Trophoblast cell (in vitro differentiated cells and primary cell): ENCODE data around the gene RAD51B.

Source experiments
- DNase-seq, 2 donors: peaks; one replicate each; pipeline ENCODE4 v3.0.0-alpha.2; 2016
- H2AFZ ChIP-seq: 2 replicates; pipeline ENCODE4 v1.6.1; 2013; ENCODE audit warnings: low read length, moderate library complexity, mild to moderate bottlenecking; ENCODE audit not compliant: insufficient read depth, poor library complexity
- H2AK5ac ChIP-seq: 2 replicates; pipeline ENCODE4 v1.6.1; 2013; ENCODE audit warnings: mild to moderate bottlenecking, low read length
- H2BK120ac ChIP-seq: 2 replicates; pipeline ENCODE4 v1.6.1; 2013; ENCODE audit warnings: low read length, mild to moderate bottlenecking, moderate library complexity; ENCODE audit not compliant: insufficient read depth, poor library complexity
- H2BK12ac ChIP-seq: 2 replicates; pipeline ENCODE4 v1.6.1; 2013; ENCODE audit warnings: mild to moderate bottlenecking, low read length, moderate library complexity
- H2BK5ac ChIP-seq: 2 replicates; pipeline ENCODE4 v1.6.1; 2013; ENCODE audit warnings: low read length, low read depth, moderate library complexity, mild to moderate bottlenecking; ENCODE audit not compliant: poor library complexity
- H3K14ac ChIP-seq: 2 replicates; pipeline ENCODE4 v1.6.1; 2013; ENCODE audit warnings: mild to moderate bottlenecking, low read length
- H3K18ac ChIP-seq: 2 replicates; pipeline ENCODE4 v1.6.1; 2013; ENCODE audit warnings: mild to moderate bottlenecking, low read length
- H3K23ac ChIP-seq: 2 replicates; pipeline ENCODE4 v1.6.1; 2013; ENCODE audit warnings: low read length
- H3K27ac ChIP-seq: 2 replicates; pipeline ENCODE4 v1.5.1; 2013; ENCODE audit warnings: low read depth, mild to moderate bottlenecking, inconsistent platforms, low read length, moderate library complexity
- H3K27me3 ChIP-seq: 2 replicates; pipeline ENCODE4 v1.6.1; 2013; ENCODE audit warnings: inconsistent platforms, mild to moderate bottlenecking, low read length, moderate library complexity; ENCODE audit not compliant: insufficient read depth
- H3K36me3 ChIP-seq, 2 experiments: 1 replicate in 1 of 2; 2 replicates in 1 of 2; pipeline ENCODE4 v1.6.1; 2013; ENCODE audit warnings: low read length in 2 of 2, mild to moderate bottlenecking in 2 of 2, moderate library complexity in 1 of 2; ENCODE audit not compliant: insufficient read depth in 2 of 2, control insufficient read depth in 1 of 2
- H3K4ac ChIP-seq: 2 replicates; pipeline ENCODE4 v1.6.1; 2013; ENCODE audit warnings: low read depth, mild to moderate bottlenecking, low read length, moderate library complexity
- H3K4me1 ChIP-seq, 2 experiments: 1 replicate in 1 of 2; 2 replicates in 1 of 2; pipeline ENCODE4 v1.6.1; 2013; ENCODE audit warnings: low read length in 2 of 2, mild to moderate bottlenecking in 2 of 2, moderate library complexity in 1 of 2; ENCODE audit not compliant: insufficient read depth in 2 of 2, control insufficient read depth in 1 of 2
- H3K4me2 ChIP-seq: 2 replicates; pipeline ENCODE4 v1.6.1; 2013; ENCODE audit warnings: inconsistent platforms, mild to moderate bottlenecking, low read length, moderate library complexity
- H3K4me3 ChIP-seq: 2 replicates; pipeline ENCODE4 v1.5.1; 2013; ENCODE audit warnings: mild to moderate bottlenecking, low read depth, low read length, inconsistent platforms
- H3K79me1 ChIP-seq: one replicate; pipeline ENCODE4 v1.6.1; 2013; ENCODE audit warnings: low read length
- H3K79me2 ChIP-seq: 2 replicates; pipeline ENCODE4 v1.6.1; 2013; ENCODE audit warnings: low read length, mild to moderate bottlenecking; ENCODE audit not compliant: control insufficient read depth, insufficient read depth, poor library complexity
- H3K9ac ChIP-seq: 2 replicates; pipeline ENCODE4 v1.6.1; 2013; ENCODE audit warnings: mild to moderate bottlenecking, low read length
- H3K9me3 ChIP-seq: 2 replicates; pipeline ENCODE4 v1.6.1; 2013; ENCODE audit warnings: low read depth, mild to moderate bottlenecking, control low read depth, inconsistent platforms, low read length; ENCODE audit not compliant: insufficient read depth
- H4K12ac ChIP-seq: 2 replicates; pipeline ENCODE4 v1.6.1; 2013; ENCODE audit warnings: low read depth, mild to moderate bottlenecking, low read length, moderate library complexity
- H4K8ac ChIP-seq: 2 replicates; pipeline ENCODE4 v1.6.1; 2013; ENCODE audit warnings: low read depth, mild to moderate bottlenecking, low read length, moderate library complexity
- H4K91ac ChIP-seq: one replicate; pipeline ENCODE4 v1.6.1; 2013; ENCODE audit warnings: low read depth, mild to moderate bottlenecking, low read length, moderate library complexity
- WGBS: extraction: QIAGEN DNeasy Blood & Tissue Kit; methylation state at CpG from one replicate; pipeline ENCODE4 v1.1.7; 2013; ENCODE audit warnings: missing lambda C conversion rate; ENCODE audit not compliant: insufficient read length, insufficient coverage; ENCODE audit errors: extremely low coverage; 5-methylcytosine and 5-hydroxymethylcytosine counted together

RAD51B gene

DNA sequence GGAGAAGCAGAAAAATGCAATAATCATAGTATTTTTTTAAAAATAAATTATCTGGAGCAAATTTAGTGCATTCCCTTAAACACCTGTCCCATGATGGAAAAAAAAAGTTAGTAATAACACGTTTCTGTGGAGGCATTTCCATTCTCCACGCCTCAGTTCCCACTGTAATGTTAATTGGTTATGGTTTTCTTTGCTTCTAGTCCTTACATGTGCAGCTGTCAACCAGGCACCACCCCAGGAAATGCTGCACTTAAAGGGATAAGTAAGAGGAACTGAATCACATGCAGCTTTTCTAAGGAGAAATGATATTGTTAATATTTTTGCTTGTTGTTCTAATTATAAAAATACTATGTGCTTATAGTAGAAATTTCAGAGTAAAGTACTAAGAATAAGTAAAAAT is 733.0 kb downstream of the RAD51B start:
- H3K27ac ChIP-seq = no peak overlapping the region
- no peak overlapping the region for H3K4me2 ChIP-seq
- DNase-seq = no peak
- H3K4me3 ChIP-seq = no peak overlapping the region
- no peak overlapping the region for H3K23ac ChIP-seq
- H2BK12ac ChIP-seq = no peak overlapping the region
- peaks cover 26% of the 10 kb centered on the region for H3K79me1 ChIP-seq
- no peaks in the 10 kb centered on the region for H3K9me3 ChIP-seq
- no peak overlapping the region for H4K12ac ChIP-seq
- H3K14ac ChIP-seq = no peak overlapping the region
- no peak overlapping the region for H4K91ac ChIP-seq
- no peak overlapping the region for H2BK120ac ChIP-seq
- no peaks in the 10 kb centered on the region for H3K36me3 ChIP-seq
- no CpG with 5 or more reads among the region's 2 CpGs for WGBS
- no peak overlapping the region for H3K18ac ChIP-seq
- no peak overlapping the region for H2AK5ac ChIP-seq
- H3K9ac ChIP-seq = no peak overlapping the region
- H3K4me1 ChIP-seq = peaks cover 22 to 25% of the 10 kb centered on the region in 2 experiments
- no peaks in the 10 kb centered on the region for H3K27me3 ChIP-seq
- no peak overlapping the region for H2BK5ac ChIP-seq
- no peak overlapping the region for H3K4ac ChIP-seq
- no peak overlapping the region for H4K8ac ChIP-seq
- H3K79me2 ChIP-seq = peaks cover 2% of the 10 kb centered on the region
- no peak overlapping the region for H2AFZ ChIP-seq

GRCh38 chr14:68553311-68553710 is 733.7 kb downstream of the RAD51B start:
- Histone ChIP-seq H3K9ac (no peak overlapping the region), H3K27ac (no peak overlapping the region), H4K91ac (no peak overlapping the region), H3K23ac (no peak overlapping the region), H3K79me1 (peaks cover 19% of the 10 kb centered on the region), H4K8ac (no peak overlapping the region), H3K4me1 (peaks cover 15 to 18% of the 10 kb centered on the region in 2 experiments), H2BK120ac (no peak overlapping the region), H3K36me3 (no peaks in the 10 kb centered on the region), H3K79me2 (peaks cover 2% of the 10 kb centered on the region), H3K4ac (no peak overlapping the region), H3K4me2 (no peak overlapping the region), H2BK12ac (no peak overlapping the region), H2BK5ac (no peak overlapping the region), H3K27me3 (no peaks in the 10 kb centered on the region), H3K4me3 (no peak overlapping the region), H2AK5ac (no peak overlapping the region), H3K14ac (no peak overlapping the region), H4K12ac (no peak overlapping the region), H2AFZ (no peak overlapping the region), H3K18ac (no peak overlapping the region), H3K9me3 (no peaks in the 10 kb centered on the region)
- WGBS = no CpG with 5 or more reads among the region's 3 CpGs
- DNase-seq = no peak

- no peak overlapping the region for H3K27ac ChIP-seq
- no peak for DNase-seq
- H3K4me3 ChIP-seq = no peak overlapping the region
- WGBS = no CpG with 5 or more reads among the region's 4 CpGs
- peak overlapping the region; percentile 78 for H3K18ac ChIP-seq
- H3K4me2 ChIP-seq = no peak overlapping the region
- H3K79me2 ChIP-seq = peaks cover 2% of the 10 kb centered on the region
- no peaks in the 10 kb centered on the region for H3K9me3 ChIP-seq
- peak overlapping the region; percentile 34 for H4K8ac ChIP-seq
- H3K23ac ChIP-seq = no peak overlapping the region
- H2AK5ac ChIP-seq = no peak overlapping the region
- peak overlapping the region; percentile 13 for H4K91ac ChIP-seq
- no peak overlapping the region for H2BK120ac ChIP-seq
- H2BK5ac ChIP-seq = no peak overlapping the region
- H2BK12ac ChIP-seq = peak overlapping the region; percentile 63
- H3K4me1 ChIP-seq = peaks cover 7 to 9% of the 10 kb centered on the region in 2 experiments
- H3K4ac ChIP-seq = no peak overlapping the region
- peak overlapping the region; percentile 3 for H2AFZ ChIP-seq
- H4K12ac ChIP-seq = no peak overlapping the region
- H3K14ac ChIP-seq = peak overlapping the region; percentile 69
- peaks cover 11% of the 10 kb centered on the region for H3K79me1 ChIP-seq
- H3K27me3 ChIP-seq = no peaks in the 10 kb centered on the region
- no peak overlapping the region for H3K9ac ChIP-seq
- H3K36me3 ChIP-seq = no peaks in the 10 kb centered on the region
These were observed 734.7 kb downstream of the RAD51B start for GRCh38 chr14:68554231-68554630.

DNA sequence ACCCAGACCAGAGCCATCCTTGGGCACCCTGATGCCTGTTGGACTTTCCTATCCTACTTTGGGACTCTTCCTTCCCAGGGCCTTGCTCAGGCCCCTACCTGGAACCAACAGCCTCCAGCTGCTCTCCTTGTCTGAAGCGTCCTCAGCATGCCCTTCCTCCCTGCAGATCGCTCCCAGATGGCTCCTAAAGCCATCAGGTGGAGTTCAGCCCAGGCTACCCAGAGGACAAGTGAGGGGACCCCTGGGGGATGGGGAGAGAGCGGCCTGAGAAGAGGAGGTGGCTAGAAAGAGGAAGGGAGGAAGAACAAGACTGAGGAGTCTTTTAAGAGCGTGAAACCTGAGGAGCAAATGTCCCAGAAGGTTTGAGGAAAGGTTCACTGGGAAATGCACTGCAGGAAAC is 736.7 kb downstream of the RAD51B start:
- H2BK12ac ChIP-seq = peak overlapping the region; percentile 23
- no peaks in the 10 kb centered on the region for H3K9me3 ChIP-seq
- H2BK5ac ChIP-seq = no peak overlapping the region
- no peak for DNase-seq
- H4K8ac ChIP-seq = no peak overlapping the region
- H2AK5ac ChIP-seq = peak overlapping the region; percentile 79
- H4K12ac ChIP-seq = no peak overlapping the region
- no peak overlapping the region for H3K4ac ChIP-seq
- peak overlapping the region; percentile 35 for H3K14ac ChIP-seq
- no peaks in the 10 kb centered on the region for H3K27me3 ChIP-seq
- no peak overlapping the region for H3K27ac ChIP-seq
- H3K79me2 ChIP-seq = no peaks in the 10 kb centered on the region
- H3K23ac ChIP-seq = no peak overlapping the region
- H3K18ac ChIP-seq = no peak overlapping the region
- no peak overlapping the region for H3K4me2 ChIP-seq
- H2BK120ac ChIP-seq = no peak overlapping the region
- H3K4me3 ChIP-seq = no peak overlapping the region
- peak overlapping the region; percentile 66 for H4K91ac ChIP-seq
- no peaks in the 10 kb centered on the region for H3K36me3 ChIP-seq
- no CpG with 5 or more reads among the region's 4 CpGs for WGBS
- H2AFZ ChIP-seq = no peak overlapping the region
- peaks cover 13% of the 10 kb centered on the region for H3K79me1 ChIP-seq
- H3K4me1 ChIP-seq = peaks cover 3 to 7% of the 10 kb centered on the region in 2 experiments
- H3K9ac ChIP-seq = no peak overlapping the region
